ENCODE data around the gene ARFGAP3.
"Not testable (repeated sequence)": the region's sequence is repeated elsewhere in the genome, so short reads cannot be mapped to it uniquely, and the experiment has no call there.

Gene ARFGAP3

DNA sequence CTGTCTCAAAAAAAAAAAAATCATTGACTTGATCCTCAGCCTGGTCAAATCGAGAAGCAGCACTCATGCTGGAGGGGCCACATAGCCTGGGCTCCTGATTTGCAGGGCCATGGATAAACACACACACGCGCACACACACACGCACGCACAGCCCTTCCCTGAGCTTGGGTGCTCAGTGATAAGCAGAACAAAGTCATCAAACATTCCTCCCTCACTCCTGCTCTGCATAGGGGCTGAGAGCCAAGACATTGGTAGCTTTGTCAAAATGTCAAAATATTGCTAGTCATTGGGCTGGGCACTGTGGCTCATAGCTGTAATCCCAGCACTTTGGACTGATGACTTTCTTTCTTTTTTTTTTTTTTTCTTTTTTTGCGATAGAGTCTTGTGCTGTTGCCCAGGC is 102.4 kb downstream of the ARFGAP3 start:
- H3K4me3 ChIP-seq (ENCODE audit: low read length) = no peak overlapping the region
- TF ChIP-seq ZNF274 (IDR thresholded peaks at IDR 0.05; ENCODE audit: low read depth, low read length) = no peak

DNA sequence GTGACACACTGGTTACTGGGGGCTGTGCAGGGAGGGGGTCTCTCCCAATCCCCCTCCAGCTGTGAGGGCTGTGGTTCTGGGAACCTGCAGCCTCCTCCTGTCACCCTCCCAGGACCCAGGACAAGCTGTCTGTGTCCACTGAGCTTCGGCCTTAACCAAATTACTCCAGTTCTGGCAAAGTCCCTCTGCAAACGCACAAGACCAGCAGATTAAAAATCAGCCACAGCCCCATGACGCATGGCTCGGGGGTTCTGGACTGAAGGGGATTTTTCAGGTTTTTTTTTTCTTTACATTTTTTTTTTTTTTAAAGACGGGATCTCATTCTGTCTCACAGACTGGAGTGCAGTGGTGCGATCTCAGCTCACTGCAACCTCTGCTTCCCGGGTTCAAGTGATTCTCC is 104.2 kb downstream of the ARFGAP3 start:
- TF ChIP-seq ZNF274 (IDR thresholded peaks at IDR 0.05; ENCODE audit: low read depth, low read length) = no peak
- no peak overlapping the region for H3K4me3 ChIP-seq (ENCODE audit: low read length)

DNA sequence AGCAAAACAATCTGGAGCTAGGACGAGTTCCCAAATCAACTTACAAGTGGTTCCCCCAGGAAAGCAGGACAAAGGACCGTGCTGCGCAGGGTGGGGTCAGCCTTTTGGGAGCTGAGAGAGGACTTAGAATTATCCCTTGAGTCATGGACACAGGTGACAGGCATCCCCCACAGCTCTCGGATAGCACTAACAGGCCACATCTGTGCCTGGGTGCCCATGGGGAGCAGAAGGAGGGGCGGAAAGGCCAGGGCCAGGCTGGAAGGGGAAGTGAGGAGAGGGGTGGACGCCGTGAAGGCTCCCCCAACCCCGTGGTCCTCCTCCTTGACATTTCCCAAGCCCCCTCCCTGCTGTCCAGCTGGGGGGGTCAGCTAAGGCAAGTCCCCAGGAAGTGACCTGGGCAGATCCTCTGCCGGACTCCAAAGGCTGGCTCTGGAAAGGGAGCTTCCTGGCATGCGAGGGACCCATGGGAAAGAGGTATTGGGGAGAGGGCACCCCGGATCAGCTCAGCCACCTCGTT is 104.8 kb downstream of the ARFGAP3 start:
- H3K4me3 ChIP-seq (ENCODE audit: low read length) = no peak overlapping the region
- TF ChIP-seq ZNF274 (IDR thresholded peaks at IDR 0.05; ENCODE audit: low read depth, low read length) = no peak

DNA sequence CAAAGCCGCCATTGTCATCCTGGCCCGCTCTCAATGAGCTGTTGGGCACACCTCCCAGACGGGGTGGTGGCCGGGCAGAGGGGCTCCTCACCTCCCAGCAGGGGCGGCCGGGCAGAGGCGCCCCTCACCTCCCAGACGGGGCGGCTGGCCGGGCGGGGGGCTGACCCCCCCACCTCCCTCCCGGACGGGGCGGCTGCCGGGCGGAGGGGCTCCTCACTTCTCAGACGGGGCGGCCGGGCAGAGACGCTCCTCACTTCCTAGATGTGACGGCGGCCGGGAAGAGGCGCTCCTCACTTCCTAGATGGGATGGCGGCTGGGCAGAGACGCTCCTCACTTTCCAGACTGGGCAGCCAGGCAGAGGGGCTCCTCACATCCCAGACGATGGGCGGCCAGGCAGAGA is 106.7 kb downstream of the ARFGAP3 start:
- H3K4me3 ChIP-seq (ENCODE audit: low read length) = not testable (repeated sequence)

DNA sequence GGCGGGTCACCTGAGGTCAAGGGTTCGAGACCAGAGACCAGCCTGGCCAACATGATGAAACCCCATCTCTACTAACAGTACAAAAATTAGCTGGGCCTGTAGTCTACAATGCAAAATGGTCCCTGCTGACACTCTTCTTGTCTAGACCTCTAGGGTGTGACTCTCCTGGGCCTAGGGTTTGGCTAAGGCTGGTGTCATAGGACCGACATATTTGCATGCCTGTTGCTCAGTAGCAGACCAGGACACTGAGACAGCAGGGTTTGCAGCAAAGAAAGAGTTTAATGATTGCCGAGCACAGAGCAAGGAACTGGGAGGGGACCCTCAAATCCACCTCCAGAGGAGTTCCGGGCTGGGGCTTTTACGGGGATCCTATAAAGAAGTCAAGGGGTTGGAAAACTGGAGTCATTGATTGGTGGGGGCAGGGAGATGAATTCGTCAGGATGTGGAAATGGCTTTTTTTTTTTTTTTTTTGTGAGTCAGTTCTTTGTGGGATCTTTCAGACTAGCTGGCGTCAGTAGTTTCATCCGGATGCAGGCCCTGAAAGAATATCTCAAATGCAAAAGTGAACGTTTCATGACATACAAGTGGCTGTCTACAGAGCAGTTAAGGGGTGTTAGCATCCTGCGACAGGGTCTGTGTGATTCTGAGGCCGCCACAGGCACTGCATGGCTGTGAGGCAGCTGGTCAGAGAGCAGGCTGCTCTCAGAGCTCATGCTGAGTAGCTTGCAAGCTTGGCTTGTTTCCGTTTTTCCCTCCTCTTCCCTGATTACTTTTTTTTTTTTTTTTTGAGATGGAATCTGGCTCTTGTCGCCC is 109.2 kb downstream of the ARFGAP3 start:
- TF ChIP-seq ZNF274 (IDR thresholded peaks at IDR 0.05; ENCODE audit: low read depth, low read length) = no peak
- no peak overlapping the region for H3K4me3 ChIP-seq (ENCODE audit: low read length)
